Smooth muscle cell of bladder (primary cell): Measurements from ENCODE around the gene TIFAB. TPM values are rescaled to one million over a fixed set of nuclear protein-coding genes. Genes with fewer than 3 reads are reported as not detected.

Source experiments
- total RNA-seq: library from RNA; depleted of rRNA; stranded (reverse); fragments of >200 nt; gene quantifications from 2 replicates; pipeline ENCODE4 v1.2.3, GENCODE V29; 2014

TIFAB gene
- total RNA-seq = not detected in 2 replicates

GRCh38 chr5:135452321-135453030 is at the start of gene TIFAB:
Gene TIFAB (minus strand): TSS chr5:135452351. CDS start chr5:135449939, 2,412 bp downstream.

GRCh38 chr5:135447298-135447929 is 4.7 kb downstream of the TIFAB start, which contains the start of gene DCANP1:
Gene DCANP1 (minus strand): TSS chr5:135447348. CDS start chr5:135447108, 240 bp downstream.

GRCh38 chr5:135398855-135399793 is 53.0 kb downstream of the TIFAB start, which contains the start of gene MACROH2A1:
Gene MACROH2A1 (minus strand): TSS chr5:135399231. CDS start chr5:135389093, 10,138 bp downstream.

Other genes with a start within 250 kb of the TIFAB start
- gene MACROH2A1, start 53.1 kb downstream of the TIFAB start, total RNA-seq = 118 and 162 TPM in 2 replicates
- gene DCANP1, start 5.0 kb downstream of the TIFAB start, total RNA-seq = not detected in 2 replicates
- gene NEUROG1, start 83.6 kb upstream of the TIFAB start, total RNA-seq = not detected in 2 replicates
- gene CXCL14, start 126.6 kb upstream of the TIFAB start, total RNA-seq = 0.14 and 0.37 TPM in 2 replicates